ENCODE measurements around the gene MYEF2. TPM values are rescaled to one million over a fixed set of nuclear protein-coding genes. Genes with fewer than 3 reads are reported as not detected.

MYEF2 gene
- total and polyA plus RNA-seq, 2 of the 13 experiments (the other 11 are each of a cell fraction or from before 2014, with no cell fraction given): 10.3 to 10.5 TPM

DNA sequence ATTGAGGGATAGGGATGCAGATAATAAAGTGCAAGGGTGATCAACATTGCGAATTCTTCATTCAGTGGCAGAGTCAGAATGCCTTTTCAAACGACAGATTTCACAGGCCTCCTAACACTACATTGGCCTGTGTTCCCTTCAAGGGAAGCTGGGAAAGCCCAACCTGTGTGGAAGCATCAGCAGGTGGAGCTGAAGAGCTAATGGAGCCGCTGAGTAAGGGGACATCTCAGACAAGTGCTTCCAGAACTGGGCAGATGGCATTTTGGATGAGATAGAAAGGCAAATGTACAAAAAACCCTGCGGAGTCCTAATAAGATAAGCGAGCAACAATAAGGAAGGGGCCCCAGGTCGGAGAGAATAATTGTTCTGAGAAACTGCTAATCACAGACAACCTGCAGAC lies 65.9 kb downstream of the MYEF2 start (continued):
- no peak for TF ChIP-seq ZNF281 (CRISPR knock-in tag; IDR thresholded peaks at IDR 0.05; ENCODE audit: borderline replicate concordance)
- no peak for TF ChIP-seq FOXK1 (CRISPR knock-in tag; IDR thresholded peaks at IDR 0.05; ENCODE audit: borderline replicate concordance, low read depth)
- TF ChIP-seq, protein P1, sequence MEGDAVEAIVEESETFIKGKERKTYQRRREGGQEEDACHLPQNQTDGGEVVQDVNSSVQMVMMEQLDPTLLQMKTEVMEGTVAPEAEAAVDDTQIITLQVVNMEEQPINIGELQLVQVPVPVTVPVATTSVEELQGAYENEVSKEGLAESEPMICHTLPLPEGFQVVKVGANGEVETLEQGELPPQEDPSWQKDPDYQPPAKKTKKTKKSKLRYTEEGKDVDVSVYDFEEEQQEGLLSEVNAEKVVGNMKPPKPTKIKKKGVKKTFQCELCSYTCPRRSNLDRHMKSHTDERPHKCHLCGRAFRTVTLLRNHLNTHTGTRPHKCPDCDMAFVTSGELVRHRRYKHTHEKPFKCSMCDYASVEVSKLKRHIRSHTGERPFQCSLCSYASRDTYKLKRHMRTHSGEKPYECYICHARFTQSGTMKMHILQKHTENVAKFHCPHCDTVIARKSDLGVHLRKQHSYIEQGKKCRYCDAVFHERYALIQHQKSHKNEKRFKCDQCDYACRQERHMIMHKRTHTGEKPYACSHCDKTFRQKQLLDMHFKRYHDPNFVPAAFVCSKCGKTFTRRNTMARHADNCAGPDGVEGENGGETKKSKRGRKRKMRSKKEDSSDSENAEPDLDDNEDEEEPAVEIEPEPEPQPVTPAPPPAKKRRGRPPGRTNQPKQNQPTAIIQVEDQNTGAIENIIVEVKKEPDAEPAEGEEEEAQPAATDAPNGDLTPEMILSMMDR (CRISPR knock-in tag; IDR thresholded peaks at IDR 0.05): peak; percentile 72
- no peak for TF ChIP-seq GATAD1 (CRISPR knock-in tag; IDR thresholded peaks at IDR 0.05)
- no peak for TF ChIP-seq CC2D1A (CRISPR knock-in tag; IDR thresholded peaks at IDR 0.05)
- no peak for TF ChIP-seq SUZ12 (IDR thresholded peaks at IDR 0.05; ENCODE audit: low read depth, low read length)

- Histone ChIP-seq H3K27me3 (ENCODE audit: control insufficient read depth in 1 of 2, insufficient read depth in 2 of 2, low read length in 2 of 2) (no peaks in the 10 kb centered on the region), H3K9ac (ENCODE audit: insufficient read depth, low read depth, low read length) (no peak overlapping the region), H2AFZ (ENCODE audit: low read length) (no peak overlapping the region), H3K27ac (ENCODE audit: extremely low read length, insufficient read depth, low read length) (no peak overlapping the region), H3K36me3 (replicated peaks in 1 of 2; ENCODE audit: control insufficient read depth in 1 of 2, insufficient read depth in 2 of 2, low read length in 2 of 2) (no peaks in the 10 kb centered on the region), H3K4me2 (ENCODE audit: low read depth, low read length) (no peak overlapping the region), H3K9me3 (ENCODE audit: low read length) (no peaks in the 10 kb centered on the region), H3K4me3 (replicated peaks in 1 of 3; ENCODE audit: insufficient read depth in 1 of 3, low read depth in 2 of 3, low read length in 3 of 3) (no peak overlapping the region), H3K79me2 (ENCODE audit: insufficient read depth, low read length) (no peaks in the 10 kb centered on the region), H4K20me1 (ENCODE audit: insufficient read depth, low read length) (no peaks in the 10 kb centered on the region), H3K4me1 (ENCODE audit: insufficient read depth, low read length) (no peaks in the 10 kb centered on the region)
- no TSS peak for BruUV-seq (replicated peaks)
- ChIA-PET CTCF (ENCODE audit: low intra/inter-chr PET ratio, low total read pairs) (no interaction called here), POLR2A (no interaction called here)
- 13% methylated on average over 5 of the region's 5 CpGs for WGBS (ENCODE audit: low lambda C conversion rate)
- intact Hi-C loops (cut with micrococcal nuclease; ENCODE audit: unreplicated experiment) (loop anchor here (5.0 kb wide), 1 partner anchor 242 kb away; no protein-coding TSS in a partner anchor), in situ Hi-C loops (cut with HindIII; ENCODE audit: extremely low pct_ligation_motif_present, low pct_unique_long_range_greater_than_20kb) (loop anchor here (10.0 kb wide), 1 partner anchor 175 kb away; no protein-coding TSS in a partner anchor)
- ATAC-seq: peak; percentile 77
- no peak for DNase-seq (ENCODE audit: low spot score)
- TF ChIP-seq PBX2 (CRISPR knock-in tag; IDR thresholded peaks at IDR 0.05): no peak
- TF ChIP-seq TEAD3 (CRISPR knock-in tag; optimal IDR thresholded peaks at IDR 0.05; ENCODE audit: borderline replicate concordance): peak; percentile 85
- FAIRE-seq: no peak
These were observed 68.1 kb downstream of the MYEF2 start for GRCh38 chr15:48109856-48110531.
